Fibroblast of lung (primary cell): ENCODE measurements around the gene PXMP2. TPM values are rescaled to one million over a fixed set of nuclear protein-coding genes. Genes with fewer than 3 reads are reported as not detected.
"Not testable (repeated sequence)": the region's sequence is repeated elsewhere in the genome, so short reads cannot be mapped to it uniquely, and the experiment has no call there.

Experiments used
- DNase-seq, 2 donors: peaks; one replicate each; pipeline versions ENCODE4 v3.0.0 to v3.0.0-alpha.2; 2010; ENCODE audit warnings: low read depth in 2 of 2
- H2AFZ ChIP-seq: 2 replicates; pipeline ENCODE4 v1.5.1; 2012; ENCODE audit warnings: low read length, control low read depth, inconsistent platforms
- H3K27ac ChIP-seq: 2 replicates; pipeline ENCODE4 v1.5.1; 2011; ENCODE audit warnings: low read length, control low read depth; ENCODE audit not compliant: insufficient read depth
- H3K27me3 ChIP-seq: 2 replicates; pipeline ENCODE4 v1.5.1; 2011; ENCODE audit warnings: mild to moderate bottlenecking, low read length; ENCODE audit not compliant: control insufficient read depth, insufficient read depth
- H3K36me3 ChIP-seq: 2 replicates; pipeline ENCODE4 v1.5.1; 2011; ENCODE audit warnings: low read length; ENCODE audit not compliant: control insufficient read depth, insufficient read depth
- H3K4me1 ChIP-seq: 2 replicates; pipeline ENCODE4 v1.5.1; 2011; ENCODE audit warnings: low read length; ENCODE audit not compliant: control insufficient read depth, insufficient read depth; ENCODE audit errors: extremely low read depth
- H3K4me2 ChIP-seq: 2 replicates; pipeline ENCODE4 v1.5.1; 2011; ENCODE audit warnings: low read length, control low read depth; ENCODE audit not compliant: insufficient read depth; ENCODE audit errors: extremely low read depth
- H3K4me3 ChIP-seq, 4 experiments: fragments of 200-600 bp in 1 of 4; sonication (generic) in 1 of 4; replicated peaks in 1 of 4; 2 replicates each; pipeline ENCODE4 v1.5.1; 2011 to 2016; ENCODE audit warnings: low read length in 4 of 4, low read depth in 3 of 4, mild to moderate bottlenecking in 3 of 4, control low read depth in 2 of 4, inconsistent platforms in 1 of 4, mixed read lengths in 1 of 4; ENCODE audit not compliant: insufficient read depth in 1 of 4; ENCODE audit errors: control extremely low read depth in 1 of 4
- H3K79me2 ChIP-seq: 2 replicates; pipeline ENCODE4 v1.5.1; 2012; ENCODE audit warnings: mild to moderate bottlenecking, low read length, inconsistent platforms; ENCODE audit not compliant: control insufficient read depth, insufficient read depth
- H3K9ac ChIP-seq: 2 replicates; pipeline ENCODE4 v1.5.1; 2011; ENCODE audit warnings: mild to moderate bottlenecking, low read length, control low read depth; ENCODE audit not compliant: insufficient read depth
- H3K9me3 ChIP-seq: 2 replicates; pipeline ENCODE4 v1.5.1; 2012; ENCODE audit warnings: low read depth, low read length; ENCODE audit not compliant: control insufficient read depth, insufficient read depth
- H4K20me1 ChIP-seq: 2 replicates; pipeline ENCODE4 v1.5.1; 2011; ENCODE audit warnings: low read length; ENCODE audit not compliant: control insufficient read depth, insufficient read depth; ENCODE audit errors: extremely low read depth
- CTCF ChIP-seq, 2 donors: IDR thresholded peaks in 1 of 2; conservative IDR thresholded peaks in 1 of 2; 1 replicate in 1 of 2; 2 replicates in 1 of 2; pipeline ENCODE4 v1.5.1; 2011 to 2012; ENCODE audit warnings: low read length in 2 of 2, control low read depth in 1 of 2, inconsistent platforms in 1 of 2, low read depth in 1 of 2, mild to moderate bottlenecking in 1 of 2
- EZH2 ChIP-seq: IDR thresholded peaks from 2 replicates; pipeline ENCODE4 v1.5.1; 2012; ENCODE audit warnings: low read length, control low read depth, mild to moderate bottlenecking; ENCODE audit errors: missing control alignments
- polyA plus RNA-seq, 2 donors: library from polyadenylated mRNA; depleted of rRNA in 1 of 2; stranded (reverse) in 1 of 2; unstranded in 1 of 2; fragments of >200 nt; gene quantifications; 2 replicates each; pipeline ENCODE4 v1.2.1, GENCODE V29; 2011 to 2012; ENCODE audit warnings: missing spikeins in 1 of 2
- total RNA-seq: library from RNA; depleted of rRNA; stranded (reverse); fragments of >200 nt; gene quantifications from 2 replicates; pipeline ENCODE4 v1.2.1, GENCODE V29; 2014

Gene PXMP2
- total and polyA plus RNA-seq, 2 donors (not counting 1 experiment from before 2014, with no cell fraction given), result 10.6 to 14.5 TPM

- Histone ChIP-seq H3K27ac (no peak overlapping the region), H3K4me3 (no peak overlapping the region), H3K4me2 (no peak overlapping the region), H3K79me2 (peaks cover 67% of the 10 kb centered on the region), H3K9me3 (no peaks in the 10 kb centered on the region), H3K9ac (no peak overlapping the region), H3K36me3 (peaks cover 42% of the 10 kb centered on the region), H4K20me1 (no peaks in the 10 kb centered on the region), H3K27me3 (no peaks in the 10 kb centered on the region), H3K4me1 (no peaks in the 10 kb centered on the region), H2AFZ (no peak overlapping the region)
- DNase-seq, result no peak
- TF ChIP-seq EZH2, result no peak
- TF ChIP-seq CTCF (conservative IDR thresholded peaks at IDR 0.05 in 1 of 2, IDR thresholded peaks at IDR 0.05 in 1 of 2; ENCODE audit: low read depth in 1 of 2, low read length in 2 of 2), result no peak
Observed at GRCh38 chr12:132747896-132748295, 60.5 kb downstream of the PXMP2 start.

- H3K27ac ChIP-seq, result no peak overlapping the region
- no peaks in the 10 kb centered on the region for H3K9me3 ChIP-seq
- H3K4me3 ChIP-seq, result no peak overlapping the region
- H3K9ac ChIP-seq, result no peak overlapping the region
- no peak overlapping the region for H3K4me2 ChIP-seq
- H3K36me3 ChIP-seq, result peaks cover 45% of the 10 kb centered on the region
- no peaks in the 10 kb centered on the region for H3K27me3 ChIP-seq
- TF ChIP-seq EZH2, result no peak
- TF ChIP-seq CTCF (conservative IDR thresholded peaks at IDR 0.05 in 1 of 2, IDR thresholded peaks at IDR 0.05 in 1 of 2; ENCODE audit: low read depth in 1 of 2, low read length in 2 of 2), result no peak
- no peaks in the 10 kb centered on the region for H4K20me1 ChIP-seq
- no peaks in the 10 kb centered on the region for H3K4me1 ChIP-seq
- H2AFZ ChIP-seq, result no peak overlapping the region
- peaks cover 67% of the 10 kb centered on the region for H3K79me2 ChIP-seq
- no peak for DNase-seq
Observed at GRCh38 chr12:132748319-132748718, 60.9 kb downstream of the PXMP2 start.

GRCh38 chr12:132753670-132754069 is 66.3 kb downstream of the PXMP2 start:
- Histone ChIP-seq H3K79me2 (peaks cover 76% of the 10 kb centered on the region), H3K36me3 (peaks cover 18% of the 10 kb centered on the region)
- H3K9me3 ChIP-seq, H2AFZ ChIP-seq, H3K27ac ChIP-seq, H4K20me1 ChIP-seq, H3K9ac ChIP-seq, H3K4me3 ChIP-seq, DNase-seq, H3K27me3 ChIP-seq, H3K4me2 ChIP-seq, H3K4me1 ChIP-seq: not testable (repeated sequence)
